Kidney epithelial cell (primary cell): ENCODE data around the gene SLC35F3. TPM values are rescaled to one million over a fixed set of nuclear protein-coding genes. Genes with fewer than 3 reads are reported as not detected.
"Not testable (repeated sequence)": the region's sequence is repeated elsewhere in the genome, so short reads cannot be mapped to it uniquely, and the experiment has no call there.

Experiments used
- DNase-seq: peaks from one replicate; pipeline ENCODE4 v3.0.0-alpha.2; 2010; ENCODE audit warnings: low read depth
- H3K27me3 ChIP-seq: 2 replicates; pipeline ENCODE4 v1.6.0; 2011; ENCODE audit warnings: low read length; ENCODE audit not compliant: control insufficient read depth, insufficient read depth
- H3K36me3 ChIP-seq: 2 replicates; pipeline ENCODE4 v1.5.1; 2011; ENCODE audit warnings: low read length; ENCODE audit not compliant: control insufficient read depth, insufficient read depth
- H3K4me3 ChIP-seq: 2 replicates; pipeline ENCODE4 v1.5.1; 2011; ENCODE audit warnings: low read depth, mild to moderate bottlenecking, control low read depth, low read length
- total RNA-seq: library from RNA; depleted of rRNA; stranded (reverse); fragments of >200 nt; gene quantifications from 2 replicates; pipeline ENCODE4 v1.2.3, GENCODE V29; 2015
- TF ChIP-seq, protein P1 (sequence below): IDR thresholded peaks from 2 replicates; pipeline ENCODE4 v1.5.1; 2011; ENCODE audit warnings: mild to moderate bottlenecking, moderate library complexity, low read length, control low read depth, inconsistent platforms; ENCODE audit not compliant: insufficient read depth, poor library complexity, severe bottlenecking

The SLC35F3 gene
- total RNA-seq, 1 donor from 2014 or later: 1.1 TPM

DNA sequence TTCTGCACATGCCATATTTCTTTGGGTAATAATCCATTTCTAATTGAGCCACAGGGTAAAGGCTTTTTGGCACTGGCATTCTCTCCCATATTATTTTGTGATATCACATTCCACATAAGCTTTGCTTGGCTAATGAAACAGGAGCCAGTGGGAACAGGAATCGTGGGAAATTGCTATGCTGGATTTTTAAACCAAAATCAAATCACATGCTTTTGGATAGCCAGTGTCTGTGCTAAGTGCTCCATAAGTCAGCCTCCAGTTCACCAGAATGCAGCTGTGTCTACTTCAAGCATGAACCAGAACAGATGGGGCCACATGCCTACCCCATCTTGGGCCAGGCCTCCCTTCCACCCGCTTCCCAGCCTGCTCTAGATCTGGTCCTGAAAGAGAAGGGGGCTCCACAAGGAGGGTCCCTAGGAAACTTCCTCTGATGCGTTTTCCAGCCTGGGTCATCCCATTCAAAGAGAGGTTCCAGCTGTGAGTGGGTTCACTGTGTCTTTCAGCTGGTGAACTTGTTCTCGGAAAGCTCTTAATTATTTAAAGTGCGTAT lies 337.5 kb downstream of the SLC35F3 start:
- TF ChIP-seq, protein P1, sequence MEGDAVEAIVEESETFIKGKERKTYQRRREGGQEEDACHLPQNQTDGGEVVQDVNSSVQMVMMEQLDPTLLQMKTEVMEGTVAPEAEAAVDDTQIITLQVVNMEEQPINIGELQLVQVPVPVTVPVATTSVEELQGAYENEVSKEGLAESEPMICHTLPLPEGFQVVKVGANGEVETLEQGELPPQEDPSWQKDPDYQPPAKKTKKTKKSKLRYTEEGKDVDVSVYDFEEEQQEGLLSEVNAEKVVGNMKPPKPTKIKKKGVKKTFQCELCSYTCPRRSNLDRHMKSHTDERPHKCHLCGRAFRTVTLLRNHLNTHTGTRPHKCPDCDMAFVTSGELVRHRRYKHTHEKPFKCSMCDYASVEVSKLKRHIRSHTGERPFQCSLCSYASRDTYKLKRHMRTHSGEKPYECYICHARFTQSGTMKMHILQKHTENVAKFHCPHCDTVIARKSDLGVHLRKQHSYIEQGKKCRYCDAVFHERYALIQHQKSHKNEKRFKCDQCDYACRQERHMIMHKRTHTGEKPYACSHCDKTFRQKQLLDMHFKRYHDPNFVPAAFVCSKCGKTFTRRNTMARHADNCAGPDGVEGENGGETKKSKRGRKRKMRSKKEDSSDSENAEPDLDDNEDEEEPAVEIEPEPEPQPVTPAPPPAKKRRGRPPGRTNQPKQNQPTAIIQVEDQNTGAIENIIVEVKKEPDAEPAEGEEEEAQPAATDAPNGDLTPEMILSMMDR: no peak
- H3K27me3 ChIP-seq: no peaks in the 10 kb centered on the region
- no peak for DNase-seq
- no peak overlapping the region for H3K4me3 ChIP-seq
- no peaks in the 10 kb centered on the region for H3K36me3 ChIP-seq

DNA sequence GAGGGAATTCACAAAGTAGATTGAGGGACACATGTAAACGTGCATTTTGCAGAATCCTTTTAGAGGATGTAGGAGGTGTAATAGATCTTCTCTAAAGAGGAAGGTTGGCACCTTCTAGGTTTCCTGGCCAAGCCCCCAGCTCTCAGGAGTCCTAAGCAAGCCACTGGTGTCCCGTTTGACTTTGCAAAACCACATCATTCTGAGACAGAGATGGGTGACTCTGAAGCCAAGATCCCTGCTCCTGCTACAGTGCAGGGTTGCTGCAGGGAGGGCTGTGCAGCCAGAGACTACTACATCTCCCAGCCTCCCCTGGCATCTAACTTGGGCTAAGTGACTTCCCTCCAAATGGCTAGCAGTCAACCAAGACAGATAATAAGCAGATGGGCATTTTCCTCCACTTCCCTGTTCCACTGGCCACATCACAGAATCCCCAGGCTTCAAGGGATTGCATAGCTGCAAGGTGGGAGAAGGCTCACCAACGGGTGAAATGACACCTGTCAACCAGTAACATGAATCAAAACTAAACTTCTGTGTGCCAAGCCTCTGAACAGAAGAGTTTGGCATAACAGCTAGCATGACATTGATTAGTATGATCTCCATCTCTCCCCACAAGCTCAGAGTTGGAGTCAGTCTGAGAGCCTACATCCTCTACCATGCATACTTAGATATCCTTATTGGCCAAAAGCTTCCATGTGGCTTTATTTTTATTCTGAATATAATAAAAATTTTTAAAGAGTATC lies 339.2 kb downstream of the SLC35F3 start:
- DNase-seq: no peak
- H3K4me3 ChIP-seq: no peak overlapping the region
- TF ChIP-seq, protein P1: no peak
- no peaks in the 10 kb centered on the region for H3K27me3 ChIP-seq
- H3K36me3 ChIP-seq: no peaks in the 10 kb centered on the region

DNA sequence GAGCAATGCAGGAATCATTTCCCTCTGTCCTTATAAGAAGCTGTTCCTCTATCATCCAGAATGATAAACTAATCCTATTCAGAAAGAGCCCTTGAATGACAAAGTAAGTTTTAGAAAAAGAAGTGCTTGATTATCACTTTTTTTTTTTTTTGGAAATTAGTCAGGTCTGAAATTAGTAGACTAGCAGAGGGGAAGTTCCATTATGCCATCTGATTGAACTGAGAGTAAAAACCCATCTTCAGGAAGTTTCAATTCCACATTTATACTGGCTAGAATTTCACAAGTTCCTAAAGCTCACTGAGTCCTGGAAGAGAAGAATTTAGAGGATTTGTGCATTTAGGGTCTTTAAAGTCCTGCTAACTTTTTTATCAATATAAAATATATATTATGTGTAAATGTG lies 340.0 kb downstream of the SLC35F3 start:
- Histone ChIP-seq H3K4me3 (no peak overlapping the region), H3K36me3 (no peaks in the 10 kb centered on the region), H3K27me3 (no peaks in the 10 kb centered on the region)
- TF ChIP-seq, protein P1: no peak
- no peak for DNase-seq

DNA sequence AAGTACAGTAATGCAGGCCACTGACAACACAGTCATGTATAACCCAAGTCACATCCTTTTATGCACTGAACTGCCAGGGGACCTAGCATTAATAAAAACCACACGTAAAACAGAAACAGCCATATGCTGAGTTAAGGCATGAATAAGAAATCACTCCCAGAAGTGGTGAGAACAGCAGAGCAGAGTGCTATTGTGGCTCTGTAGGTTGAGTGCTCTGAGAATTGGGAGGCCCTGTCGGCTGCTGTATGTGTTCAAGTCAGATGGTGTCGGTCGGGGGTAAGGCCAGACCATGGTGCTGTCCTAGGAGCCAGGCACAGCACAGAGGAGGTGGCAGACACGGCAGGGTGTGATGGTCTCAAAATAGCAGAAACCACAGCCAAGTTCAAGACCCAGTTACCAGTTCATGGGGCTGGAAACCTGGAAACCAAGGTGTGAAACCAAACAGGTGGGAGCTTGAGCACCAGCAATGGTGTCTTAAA lies 342.2 kb downstream of the SLC35F3 start:
- Histone ChIP-seq H3K4me3 (no peak overlapping the region), H3K36me3 (no peaks in the 10 kb centered on the region), H3K27me3 (no peaks in the 10 kb centered on the region)
- TF ChIP-seq, protein P1: no peak
- no peak for DNase-seq

DNA sequence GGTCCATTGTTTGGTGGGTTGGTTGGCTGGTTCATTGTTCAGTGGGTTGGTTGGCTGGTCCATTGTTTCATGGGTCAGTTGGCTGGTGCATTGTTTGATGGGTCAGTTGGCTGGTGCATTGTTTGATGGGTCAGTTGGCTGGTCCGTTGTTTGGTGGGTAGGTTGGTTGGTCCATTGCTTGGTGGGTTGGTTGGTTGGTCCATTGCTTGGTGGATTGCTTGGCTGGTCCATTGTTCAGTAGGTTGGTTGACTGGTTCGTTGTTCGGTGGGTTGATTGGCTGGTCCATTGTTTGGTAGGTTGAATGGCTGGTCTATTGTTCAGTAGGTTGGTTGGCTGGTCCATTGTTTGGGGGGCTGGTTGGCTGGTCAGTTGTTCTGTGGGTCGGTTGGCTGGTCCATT lies 343.3 kb downstream of the SLC35F3 start:
- H3K27me3 ChIP-seq, H3K36me3 ChIP-seq, DNase-seq, H3K4me3 ChIP-seq: not testable (repeated sequence)

DNA sequence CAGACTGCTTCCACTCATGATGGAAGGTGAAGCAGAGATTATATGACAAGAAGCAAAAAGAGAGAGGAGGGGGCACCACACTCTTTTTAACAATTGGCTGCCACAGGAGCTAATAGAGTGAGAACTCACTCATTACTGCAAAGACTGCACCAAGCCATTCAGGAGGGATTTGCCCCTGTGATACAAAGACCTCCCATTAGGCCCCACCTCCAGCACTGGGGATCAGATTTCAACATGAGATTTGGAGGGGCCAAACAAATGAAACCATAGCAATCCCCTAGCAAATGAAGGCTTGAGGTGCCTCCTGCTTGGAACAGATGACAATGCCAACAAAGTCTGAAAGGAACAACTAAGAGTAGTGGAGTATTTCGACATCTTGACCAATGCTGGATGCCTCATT lies 346.3 kb downstream of the SLC35F3 start:
- DNase-seq: no peak
- TF ChIP-seq, protein P1: no peak
- Histone ChIP-seq H3K4me3 (no peak overlapping the region), H3K27me3 (no peaks in the 10 kb centered on the region), H3K36me3 (no peaks in the 10 kb centered on the region)
